Skeletal muscle satellite cell (primary cell): Measurements from ENCODE around the gene ITGAE.

Source experiments
- H3K27me3 ChIP-seq: 2 replicates; pipeline ENCODE4 v1.7.0; 2013; ENCODE audit warnings: low read length; ENCODE audit not compliant: control insufficient read depth, insufficient read depth
- H3K36me3 ChIP-seq: 2 replicates; pipeline ENCODE4 v1.7.0; 2013; ENCODE audit warnings: mild to moderate bottlenecking, control low read depth, low read length; ENCODE audit not compliant: insufficient read depth
- H3K4me1 ChIP-seq: 2 replicates; pipeline ENCODE4 v1.7.0; 2013; ENCODE audit warnings: low read length; ENCODE audit not compliant: control insufficient read depth, insufficient read depth
- H3K4me2 ChIP-seq: 2 replicates; pipeline ENCODE4 v1.7.0; 2013; ENCODE audit warnings: mild to moderate bottlenecking, low read length
- H3K4me3 ChIP-seq: 2 replicates; pipeline ENCODE4 v1.7.0; 2013; ENCODE audit warnings: low read length
- H3K9ac ChIP-seq: 2 replicates; pipeline ENCODE4 v1.7.0; 2013; ENCODE audit warnings: mild to moderate bottlenecking, low read depth, low read length, moderate library complexity
- H3K9me3 ChIP-seq: replicated peaks from 2 replicates; pipeline ENCODE4 v1.7.0; 2013; ENCODE audit warnings: mild to moderate bottlenecking, control low read depth, low read length

The ITGAE gene

DNA sequence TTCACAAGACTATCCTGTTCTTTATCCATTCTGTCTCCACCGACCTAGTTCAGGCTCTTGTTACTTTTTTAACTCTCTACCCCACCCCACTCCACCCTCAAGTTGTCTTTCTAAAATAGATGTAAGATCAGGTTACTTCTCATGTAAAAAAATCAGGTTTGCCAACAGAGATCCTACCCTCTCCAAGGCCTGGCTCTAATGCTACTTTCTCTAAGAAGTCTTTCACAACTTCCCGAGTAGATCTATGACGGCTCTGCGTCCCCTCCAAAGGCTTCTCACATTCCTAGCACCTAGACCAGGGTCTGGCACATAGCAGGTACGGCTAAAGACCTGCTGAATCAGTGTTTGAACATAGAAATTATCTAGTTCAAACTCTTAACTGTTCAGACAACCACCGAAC is 14.1 kb upstream of the ITGAE start:
- no peaks in the 10 kb centered on the region for H3K4me1 ChIP-seq
- no peaks in the 10 kb centered on the region for H3K9me3 ChIP-seq
- H3K4me2 ChIP-seq = no peak overlapping the region
- no peak overlapping the region for H3K4me3 ChIP-seq
- H3K27me3 ChIP-seq = no peaks in the 10 kb centered on the region
- H3K9ac ChIP-seq = no peak overlapping the region
- H3K36me3 ChIP-seq = peaks cover 86% of the 10 kb centered on the region

- Histone ChIP-seq H3K4me2 (no peak overlapping the region), H3K36me3 (peaks cover 82% of the 10 kb centered on the region), H3K9me3 (no peaks in the 10 kb centered on the region), H3K4me3 (no peak overlapping the region), H3K4me1 (no peaks in the 10 kb centered on the region), H3K9ac (no peak overlapping the region), H3K27me3 (no peaks in the 10 kb centered on the region)
These were observed 13.4 kb upstream of the ITGAE start for GRCh38 chr17:3814361-3814760.

GRCh38 chr17:3813171-3813570 is 12.2 kb upstream of the ITGAE start:
- Histone ChIP-seq H3K27me3 (no peaks in the 10 kb centered on the region), H3K4me2 (no peak overlapping the region), H3K4me3 (no peak overlapping the region), H3K4me1 (peaks cover 7% of the 10 kb centered on the region), H3K9ac (no peak overlapping the region), H3K9me3 (no peaks in the 10 kb centered on the region), H3K36me3 (peaks cover 81% of the 10 kb centered on the region)

- H3K4me3 ChIP-seq = no peak overlapping the region
- H3K4me2 ChIP-seq = no peak overlapping the region
- peaks cover 81% of the 10 kb centered on the region for H3K36me3 ChIP-seq
- no peak overlapping the region for H3K9ac ChIP-seq
- peaks cover 8% of the 10 kb centered on the region for H3K4me1 ChIP-seq
- no peaks in the 10 kb centered on the region for H3K27me3 ChIP-seq
- no peaks in the 10 kb centered on the region for H3K9me3 ChIP-seq
These were observed 11.8 kb upstream of the ITGAE start for GRCh38 chr17:3812771-3813170.

DNA sequence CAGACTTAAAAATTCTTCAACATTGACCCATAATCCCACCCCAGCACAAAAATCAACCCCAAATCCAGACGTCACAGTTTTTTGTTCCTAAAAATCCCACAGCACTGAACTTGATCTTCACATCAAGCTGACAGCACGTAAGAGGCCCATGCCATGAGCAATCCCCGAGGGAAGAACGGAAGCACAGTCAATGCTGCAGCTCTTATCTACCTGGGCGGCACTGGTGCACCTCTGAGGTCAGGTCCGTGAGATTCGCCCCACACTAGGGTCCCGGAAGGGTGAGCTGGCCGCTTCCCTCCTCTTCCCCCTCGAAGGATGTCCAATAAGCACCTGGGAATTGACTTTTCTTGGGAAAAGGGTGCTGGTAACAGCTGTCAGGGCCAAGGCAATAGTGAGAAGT is 11.3 kb upstream of the ITGAE start:
- Histone ChIP-seq H3K9ac (no peak overlapping the region), H3K36me3 (peaks cover 83% of the 10 kb centered on the region), H3K4me2 (no peak overlapping the region), H3K9me3 (no peaks in the 10 kb centered on the region), H3K4me3 (no peak overlapping the region), H3K4me1 (peaks cover 8% of the 10 kb centered on the region), H3K27me3 (no peaks in the 10 kb centered on the region)

- Histone ChIP-seq H3K9me3 (no peaks in the 10 kb centered on the region), H3K4me1 (peaks cover 9% of the 10 kb centered on the region), H3K4me3 (no peak overlapping the region), H3K9ac (no peak overlapping the region), H3K4me2 (no peak overlapping the region), H3K36me3 (peaks cover 73% of the 10 kb centered on the region), H3K27me3 (no peaks in the 10 kb centered on the region)
These were observed 9.0 kb upstream of the ITGAE start for GRCh38 chr17:3810019-3810418.

DNA sequence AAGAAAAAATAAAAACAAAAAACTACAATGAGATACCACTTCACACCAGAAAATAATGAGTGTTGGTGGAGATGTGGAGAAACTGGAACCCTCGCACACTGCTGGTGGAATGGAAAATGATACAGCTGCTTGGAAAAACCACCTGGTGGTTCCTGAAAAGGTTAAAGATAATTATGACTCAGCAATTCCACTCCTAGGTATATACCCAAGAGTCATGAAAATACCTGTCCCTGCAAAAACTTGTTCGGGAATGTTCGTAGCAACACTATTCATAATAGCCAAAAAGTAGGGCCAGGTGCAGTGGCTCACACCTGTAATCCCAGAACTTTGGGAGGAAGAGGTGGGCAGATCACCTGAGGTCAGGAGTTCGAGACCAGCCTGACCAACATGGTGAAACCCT is 8.1 kb upstream of the ITGAE start:
- Histone ChIP-seq H3K27me3 (no peaks in the 10 kb centered on the region), H3K4me3 (no peak overlapping the region), H3K9me3 (no peaks in the 10 kb centered on the region), H3K4me1 (peaks cover 18% of the 10 kb centered on the region), H3K36me3 (peaks cover 65% of the 10 kb centered on the region), H3K9ac (no peak overlapping the region), H3K4me2 (no peak overlapping the region)

DNA sequence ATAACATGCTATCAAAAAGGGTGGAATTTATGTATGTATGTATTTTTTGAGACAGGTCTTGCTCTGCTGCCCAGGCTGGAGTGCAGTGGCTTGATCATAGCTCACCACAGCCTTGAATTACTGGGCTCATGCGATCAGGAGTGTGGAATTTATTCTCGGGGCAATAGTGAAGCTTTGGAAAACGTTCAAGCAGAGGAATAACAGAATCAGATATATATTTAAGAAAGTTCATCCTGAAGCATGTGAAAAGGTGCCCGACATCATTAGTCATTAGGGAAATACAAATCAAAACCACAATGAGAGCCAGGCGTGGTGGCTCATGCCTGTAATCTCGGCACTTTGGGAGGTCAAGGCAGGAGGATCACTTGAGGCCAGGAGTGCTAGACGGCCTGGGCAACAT is 7.7 kb upstream of the ITGAE start:
- no peaks in the 10 kb centered on the region for H3K9me3 ChIP-seq
- H3K36me3 ChIP-seq = peaks cover 61% of the 10 kb centered on the region
- no peak overlapping the region for H3K9ac ChIP-seq
- H3K27me3 ChIP-seq = no peaks in the 10 kb centered on the region
- H3K4me2 ChIP-seq = no peak overlapping the region
- peaks cover 22% of the 10 kb centered on the region for H3K4me1 ChIP-seq
- H3K4me3 ChIP-seq = no peak overlapping the region

DNA sequence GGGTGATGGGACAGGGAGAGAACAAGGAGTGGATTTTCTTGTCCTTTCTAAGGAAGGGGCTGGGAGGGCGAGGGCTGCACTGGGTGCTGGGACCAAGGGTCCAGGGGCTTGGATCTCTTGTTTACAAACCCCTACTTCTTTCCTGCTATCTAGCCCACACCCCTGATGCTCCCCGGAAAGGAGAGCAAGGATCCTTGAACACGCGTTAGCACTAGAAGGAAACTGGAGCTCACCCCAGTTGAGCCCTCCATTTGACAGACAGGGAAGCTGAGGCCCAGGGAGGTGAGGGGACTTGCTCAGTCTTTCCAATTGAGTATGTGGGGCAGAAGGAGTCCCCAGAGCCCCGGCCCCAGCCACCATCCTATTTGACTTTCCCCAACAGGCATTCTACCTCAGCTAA is 4.6 kb upstream of the ITGAE start:
- Histone ChIP-seq H3K9me3 (no peaks in the 10 kb centered on the region), H3K36me3 (peaks cover 33% of the 10 kb centered on the region), H3K4me2 (no peak overlapping the region), H3K4me3 (no peak overlapping the region), H3K27me3 (no peaks in the 10 kb centered on the region), H3K9ac (no peak overlapping the region), H3K4me1 (peaks cover 48% of the 10 kb centered on the region)

GRCh38 chr17:3804503-3804931 is 3.5 kb upstream of the ITGAE start:
- Histone ChIP-seq H3K4me3 (no peak overlapping the region), H3K4me1 (peaks cover 49% of the 10 kb centered on the region), H3K4me2 (no peak overlapping the region), H3K9me3 (no peaks in the 10 kb centered on the region), H3K9ac (no peak overlapping the region), H3K27me3 (no peaks in the 10 kb centered on the region), H3K36me3 (peaks cover 25% of the 10 kb centered on the region)

- H3K36me3 ChIP-seq = peaks cover 15% of the 10 kb centered on the region
- H3K4me3 ChIP-seq = no peak overlapping the region
- peaks cover 55% of the 10 kb centered on the region for H3K4me1 ChIP-seq
- peak overlapping the region; percentile 62 for H3K4me2 ChIP-seq
- peak overlapping the region; percentile 18 for H3K9ac ChIP-seq
- H3K27me3 ChIP-seq = no peaks in the 10 kb centered on the region
- H3K9me3 ChIP-seq = no peaks in the 10 kb centered on the region
These were observed 2.3 kb upstream of the ITGAE start for GRCh38 chr17:3803308-3803640.

GRCh38 chr17:3802461-3803307 is 1.7 kb upstream of the ITGAE start:
- H3K4me3 ChIP-seq = no peak overlapping the region
- H3K4me2 ChIP-seq = peak overlapping the region; percentile 62
- H3K9me3 ChIP-seq = no peaks in the 10 kb centered on the region
- H3K9ac ChIP-seq = peak overlapping the region; percentile 39
- H3K36me3 ChIP-seq = peaks cover 10% of the 10 kb centered on the region
- H3K4me1 ChIP-seq = peaks cover 55% of the 10 kb centered on the region
- no peaks in the 10 kb centered on the region for H3K27me3 ChIP-seq
